ENCODE measurements around the gene PAQR4. TPM values are rescaled to one million over a fixed set of nuclear protein-coding genes. Genes with fewer than 3 reads are reported as not detected.

PAQR4 gene
- polyA plus RNA-seq, 3 donors, result 6.3 to 14.2 (median 8.9) TPM

DNA sequence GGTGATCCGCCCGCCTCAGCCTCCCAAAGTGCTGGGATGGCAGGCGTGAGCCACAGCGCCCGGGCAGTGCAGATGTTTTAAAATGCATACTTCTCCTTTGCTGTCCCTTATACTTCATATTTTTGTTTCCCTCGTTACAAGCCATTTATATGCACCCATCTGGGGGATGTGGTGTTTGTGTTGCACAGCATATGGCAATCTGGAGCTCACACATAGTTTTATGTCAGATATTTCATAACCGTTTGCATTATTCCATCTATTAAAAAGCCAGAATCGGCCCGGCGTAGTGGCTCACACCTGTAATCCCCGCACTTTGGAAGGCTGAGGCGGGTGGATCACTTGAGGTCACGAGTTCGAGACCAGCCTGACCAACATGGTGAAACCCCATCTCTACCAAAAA is 45.7 kb upstream of the PAQR4 start:
- Histone ChIP-seq H3K4me3 (replicated peaks in 1 of 3; ENCODE audit: low read depth in 2 of 3, low read length in 3 of 3) (no peak overlapping the region), H3K9ac (ENCODE audit: insufficient read depth, low read length, poor library complexity, severe bottlenecking) (no peak overlapping the region), H3K36me3 (replicated peaks in 1 of 2; ENCODE audit: control insufficient read depth in 1 of 2, insufficient read depth in 2 of 2, low read length in 2 of 2) (peaks cover 7 to 11% of the 10 kb centered on the region in 2 donors), H3K9me3 (replicated peaks in 1 of 2; ENCODE audit: control insufficient read depth in 1 of 2, insufficient read depth in 1 of 2, low read length in 2 of 2) (no peaks in the 10 kb centered on the region), H3K27ac (ENCODE audit: low read depth in 1 of 2, low read length in 2 of 2) (no peak overlapping the region), H3K27me3 (ENCODE audit: control insufficient read depth in 2 of 2, insufficient read depth in 2 of 2, low read length in 2 of 2) (no peaks in the 10 kb centered on the region), H3K4me2 (replicated peaks; ENCODE audit: extremely low read depth, low read length, poor library complexity, severe bottlenecking) (no peak overlapping the region), H4K20me1 (ENCODE audit: insufficient read depth, low read length) (peaks cover 6% of the 10 kb centered on the region), H2AFZ (ENCODE audit: insufficient read depth, low read depth, low read length, poor library complexity, severe bottlenecking) (no peak overlapping the region), H3K4me1 (ENCODE audit: control insufficient read depth in 1 of 2, insufficient read depth in 2 of 2, low read length in 2 of 2) (peaks cover 6 to 8% of the 10 kb centered on the region in 2 donors), H3K79me2 (ENCODE audit: insufficient read depth, low read length) (no peaks in the 10 kb centered on the region)
- TF ChIP-seq, protein P1, sequence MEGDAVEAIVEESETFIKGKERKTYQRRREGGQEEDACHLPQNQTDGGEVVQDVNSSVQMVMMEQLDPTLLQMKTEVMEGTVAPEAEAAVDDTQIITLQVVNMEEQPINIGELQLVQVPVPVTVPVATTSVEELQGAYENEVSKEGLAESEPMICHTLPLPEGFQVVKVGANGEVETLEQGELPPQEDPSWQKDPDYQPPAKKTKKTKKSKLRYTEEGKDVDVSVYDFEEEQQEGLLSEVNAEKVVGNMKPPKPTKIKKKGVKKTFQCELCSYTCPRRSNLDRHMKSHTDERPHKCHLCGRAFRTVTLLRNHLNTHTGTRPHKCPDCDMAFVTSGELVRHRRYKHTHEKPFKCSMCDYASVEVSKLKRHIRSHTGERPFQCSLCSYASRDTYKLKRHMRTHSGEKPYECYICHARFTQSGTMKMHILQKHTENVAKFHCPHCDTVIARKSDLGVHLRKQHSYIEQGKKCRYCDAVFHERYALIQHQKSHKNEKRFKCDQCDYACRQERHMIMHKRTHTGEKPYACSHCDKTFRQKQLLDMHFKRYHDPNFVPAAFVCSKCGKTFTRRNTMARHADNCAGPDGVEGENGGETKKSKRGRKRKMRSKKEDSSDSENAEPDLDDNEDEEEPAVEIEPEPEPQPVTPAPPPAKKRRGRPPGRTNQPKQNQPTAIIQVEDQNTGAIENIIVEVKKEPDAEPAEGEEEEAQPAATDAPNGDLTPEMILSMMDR (IDR thresholded peaks at IDR 0.05), result no peak
- 95% methylated on average over 5 of the region's 14 CpGs for WGBS (ENCODE audit: insufficient coverage)
- peaks cover 15 to 38% of the 10 kb centered on the region in 2 donors for H3K36me3 Mint-ChIP-seq
- H3K4me3 Mint-ChIP-seq, result no peak overlapping the region
- DNase-seq, result no peak
- intact Hi-C loops (cut with micrococcal nuclease), result loop anchor here in 1 of 2 donors (5.0 kb wide), 1 partner anchor 86 kb away; no protein-coding TSS in a partner anchor
- H3K9me3 Mint-ChIP-seq, result peaks cover 0 to 1% (median 0%) of the 10 kb centered on the region in 7 donors
- H3K4me1 Mint-ChIP-seq, result peaks cover 12% of the 10 kb centered on the region
- H3K27ac Mint-ChIP-seq, result no peak overlapping the region
- H3K27me3 Mint-ChIP-seq (ENCODE audit: low read depth in 3 of 3), result no peaks in the 10 kb centered on the region

DNA sequence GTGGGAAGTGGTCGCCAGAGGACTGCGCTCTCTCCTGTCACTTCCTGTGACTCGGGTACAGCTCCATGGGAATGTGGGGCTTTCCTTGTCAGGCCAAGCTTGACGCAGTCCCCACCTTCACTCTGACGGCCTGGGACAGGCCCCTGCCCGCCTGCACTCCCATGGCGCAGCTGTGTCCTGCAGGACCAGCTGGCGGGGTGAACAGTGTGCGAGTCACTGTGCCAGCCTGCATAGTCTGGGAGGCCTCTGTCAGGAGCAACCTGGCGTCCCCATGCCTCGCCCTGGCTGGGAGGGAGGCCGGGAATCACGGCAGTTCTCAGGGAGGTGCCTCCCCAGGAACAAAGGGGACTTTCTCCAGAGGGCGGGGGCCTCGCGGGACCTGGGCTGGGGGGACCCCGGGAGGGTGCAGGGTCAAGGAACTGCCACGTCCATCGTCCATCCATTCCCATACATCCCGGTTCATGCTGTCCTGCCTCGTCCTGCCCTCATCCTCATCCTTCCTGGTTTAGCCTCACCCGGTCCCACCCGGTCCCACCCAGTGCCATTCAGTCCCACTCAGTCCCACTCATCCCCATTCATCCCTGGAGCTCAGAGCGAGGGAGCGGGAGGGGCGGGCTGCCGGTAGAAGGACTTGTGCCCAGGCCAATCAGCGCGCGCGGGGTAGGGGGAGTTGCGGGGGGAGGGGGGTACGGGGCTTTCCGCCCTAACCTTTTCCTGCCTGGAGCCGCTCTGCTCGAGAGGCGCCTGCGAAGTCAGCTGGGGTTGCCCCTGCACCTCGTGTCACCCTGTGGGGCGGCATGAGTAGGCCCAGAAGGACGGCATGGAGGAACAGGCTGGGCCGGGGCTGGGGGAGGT is 44.0 kb upstream of the PAQR4 start:
- intact Hi-C loops (cut with micrococcal nuclease), result loop anchor here in 1 of 2 donors (5.0 kb wide), 1 partner anchor 88 kb away; no protein-coding TSS in a partner anchor
- Histone ChIP-seq H3K9me3 (replicated peaks in 1 of 2; ENCODE audit: control insufficient read depth in 1 of 2, insufficient read depth in 1 of 2, low read length in 2 of 2) (no peaks in the 10 kb centered on the region), H3K9ac (ENCODE audit: insufficient read depth, low read length, poor library complexity, severe bottlenecking) (no peak overlapping the region), H4K20me1 (ENCODE audit: insufficient read depth, low read length) (peaks cover 6% of the 10 kb centered on the region), H2AFZ (ENCODE audit: insufficient read depth, low read depth, low read length, poor library complexity, severe bottlenecking) (no peak overlapping the region), H3K27ac (ENCODE audit: low read depth in 1 of 2, low read length in 2 of 2) (no peak overlapping the region), H3K4me3 (replicated peaks in 1 of 3; ENCODE audit: low read depth in 2 of 3, low read length in 3 of 3) (no peak overlapping the region), H3K27me3 (ENCODE audit: control insufficient read depth in 2 of 2, insufficient read depth in 2 of 2, low read length in 2 of 2) (no peaks in the 10 kb centered on the region), H3K79me2 (ENCODE audit: insufficient read depth, low read length) (no peaks in the 10 kb centered on the region), H3K4me1 (ENCODE audit: control insufficient read depth in 1 of 2, insufficient read depth in 2 of 2, low read length in 2 of 2) (peaks cover 6 to 8% of the 10 kb centered on the region in 2 donors), H3K36me3 (replicated peaks in 1 of 2; ENCODE audit: control insufficient read depth in 1 of 2, insufficient read depth in 2 of 2, low read length in 2 of 2) (peaks cover 15 to 19% of the 10 kb centered on the region in 2 donors), H3K4me2 (replicated peaks; ENCODE audit: extremely low read depth, low read length, poor library complexity, severe bottlenecking) (no peak overlapping the region)
- Mint-ChIP-seq H3K27me3 (ENCODE audit: low read depth in 3 of 3) (no peaks in the 10 kb centered on the region), H3K36me3 (peaks cover 19 to 40% of the 10 kb centered on the region in 2 donors), H3K27ac (no peak overlapping the region), H3K4me3 (no peak overlapping the region), H3K9me3 (peaks cover 0 to 1% (median 0%) of the 10 kb centered on the region in 7 donors), H3K4me1 (peaks cover 8% of the 10 kb centered on the region)
- DNase-seq, result no peak
- 79% methylated on average over 28 of the region's 42 CpGs for WGBS (ENCODE audit: insufficient coverage)
- TF ChIP-seq, protein P1 (IDR thresholded peaks at IDR 0.05), result no peak
